Mesendoderm (in vitro differentiated cells): ENCODE measurements around the gene EFEMP2.

ENCODE experiments used
- DNase-seq: peaks from one replicate; pipeline ENCODE4 v3.0.0; 2013
- H2AK5ac ChIP-seq: 2 replicates; pipeline ENCODE4 v1.6.1; 2013; ENCODE audit warnings: low read length, inconsistent platforms
- H2BK120ac ChIP-seq: 2 replicates; pipeline ENCODE4 v1.6.1; 2013; ENCODE audit warnings: low read depth, mild to moderate bottlenecking, low read length, moderate library complexity, mixed read lengths
- H2BK15ac ChIP-seq: replicated peaks from 2 replicates; pipeline ENCODE4 v1.6.1; 2013; ENCODE audit warnings: low read depth, mild to moderate bottlenecking, moderate library complexity
- H2BK5ac ChIP-seq: 2 replicates; pipeline ENCODE4 v1.6.1; 2013; ENCODE audit warnings: low read length, inconsistent platforms
- H3K18ac ChIP-seq: 2 replicates; pipeline ENCODE4 v1.6.1; 2013; ENCODE audit warnings: mild to moderate bottlenecking, low read length, mixed read lengths
- H3K23ac ChIP-seq: one replicate; pipeline ENCODE4 v1.6.1; 2013; ENCODE audit warnings: low read length
- H3K27ac ChIP-seq: 2 replicates; pipeline ENCODE4 v1.5.1; 2013; ENCODE audit warnings: low read depth, mild to moderate bottlenecking, inconsistent platforms, low read length, moderate library complexity
- H3K27me3 ChIP-seq: 2 replicates; pipeline ENCODE4 v1.6.1; 2013; ENCODE audit warnings: low read length, control low read depth, mild to moderate bottlenecking, inconsistent platforms; ENCODE audit not compliant: insufficient read depth, poor library complexity
- H3K36me3 ChIP-seq: 2 replicates; pipeline ENCODE4 v1.6.1; 2013; ENCODE audit warnings: low read length, inconsistent platforms; ENCODE audit not compliant: control insufficient read depth, insufficient read depth
- H3K4ac ChIP-seq: one replicate; pipeline ENCODE4 v1.6.1; 2013; ENCODE audit warnings: low read depth, mild to moderate bottlenecking, low read length, moderate library complexity
- H3K4me1 ChIP-seq: 2 replicates; pipeline ENCODE4 v1.6.1; 2013; ENCODE audit warnings: low read depth, low read length, inconsistent platforms; ENCODE audit not compliant: control insufficient read depth
- H3K4me2 ChIP-seq: 2 replicates; pipeline ENCODE4 v1.6.1; 2013; ENCODE audit warnings: low read length
- H3K4me3 ChIP-seq: 2 replicates; pipeline ENCODE4 v1.5.1; 2013; ENCODE audit warnings: mild to moderate bottlenecking, low read length
- H3K56ac ChIP-seq: one replicate; pipeline ENCODE4 v1.6.1; 2013; ENCODE audit warnings: low read length
- H3K79me1 ChIP-seq: 2 replicates; pipeline ENCODE4 v1.6.1; 2013; ENCODE audit warnings: low read length, inconsistent platforms
- H3K79me2 ChIP-seq: 2 replicates; pipeline ENCODE4 v1.6.1; 2013; ENCODE audit warnings: mild to moderate bottlenecking, low read length; ENCODE audit not compliant: control insufficient read depth, insufficient read depth
- H3K9ac ChIP-seq: 2 replicates; pipeline ENCODE4 v1.6.1; 2013; ENCODE audit warnings: low read length, inconsistent platforms
- H4K5ac ChIP-seq: one replicate; pipeline ENCODE4 v1.6.1; 2013; ENCODE audit warnings: low read length
- H4K8ac ChIP-seq: one replicate; pipeline ENCODE4 v1.6.1; 2013; ENCODE audit warnings: low read depth, mild to moderate bottlenecking, control low read depth, low read length, moderate library complexity
- WGBS: extraction: QIAGEN DNeasy Blood & Tissue Kit; methylation state at CpG from one replicate; pipeline ENCODE4 v1.1.7; 2013; ENCODE audit warnings: low lambda C conversion rate, missing lambda C conversion rate; ENCODE audit not compliant: insufficient coverage; ENCODE audit errors: extremely low coverage; 5-methylcytosine and 5-hydroxymethylcytosine counted together

EFEMP2 gene

DNA sequence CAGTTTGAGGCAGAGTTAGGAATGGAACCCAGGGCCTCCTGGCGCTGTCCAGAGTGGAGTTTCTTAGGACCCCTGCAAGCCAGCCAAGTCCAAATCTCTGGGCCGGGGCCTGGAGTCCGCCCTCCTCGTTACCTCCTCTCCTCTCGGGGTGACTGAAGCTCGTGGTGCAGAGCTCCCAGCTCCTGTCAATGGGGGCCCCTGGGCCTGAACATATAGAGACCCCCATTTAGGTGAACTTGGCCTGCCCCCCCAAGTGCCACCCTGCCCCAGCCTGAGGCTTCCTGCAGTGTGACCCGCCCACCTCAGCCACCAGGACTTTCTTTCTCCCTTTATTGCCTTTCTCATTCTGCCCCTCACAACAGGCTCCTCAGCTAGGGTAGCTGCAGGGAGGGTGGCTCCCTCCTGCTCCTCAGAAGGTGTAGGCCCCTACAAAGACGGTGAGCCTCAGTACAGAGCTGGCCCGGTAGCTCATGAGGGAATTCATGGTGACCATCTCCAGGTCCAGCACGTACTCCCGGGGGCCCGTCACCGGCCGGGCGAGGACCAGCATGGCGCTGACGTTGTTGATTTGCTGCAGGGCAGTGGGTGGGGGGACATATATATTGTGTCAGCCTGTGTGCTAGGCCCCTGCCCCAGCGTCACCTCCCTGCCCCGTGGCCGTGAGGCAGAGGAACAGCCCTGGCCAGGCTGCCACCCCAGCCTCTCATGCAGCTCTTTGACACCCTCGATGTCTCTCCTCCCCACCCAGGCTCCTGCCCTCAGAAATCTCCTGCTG, 5.9 kb downstream of the EFEMP2 start:
- H3K4me2 ChIP-seq = no peak overlapping the region
- WGBS = no CpG with 5 or more reads among the region's 21 CpGs
- H3K36me3 ChIP-seq = peaks cover 10% of the 10 kb centered on the region
- H3K9ac ChIP-seq = no peak overlapping the region
- H2AK5ac ChIP-seq = no peak overlapping the region
- H3K27ac ChIP-seq = peak overlapping the region; percentile 14
- no peaks in the 10 kb centered on the region for H3K27me3 ChIP-seq
- H2BK120ac ChIP-seq = no peak overlapping the region
- H3K56ac ChIP-seq = peak overlapping the region; percentile 15
- H3K79me1 ChIP-seq = peaks cover 8% of the 10 kb centered on the region
- no peak overlapping the region for H3K4me3 ChIP-seq
- DNase-seq = no peak
- no peak overlapping the region for H3K18ac ChIP-seq
- no peak overlapping the region for H2BK15ac ChIP-seq
- no peaks in the 10 kb centered on the region for H3K4me1 ChIP-seq
- H4K5ac ChIP-seq = no peak overlapping the region
- H3K79me2 ChIP-seq = peaks cover 2% of the 10 kb centered on the region
- H3K4ac ChIP-seq = no peak overlapping the region
- H2BK5ac ChIP-seq = no peak overlapping the region
- H4K8ac ChIP-seq = no peak overlapping the region
- no peak overlapping the region for H3K23ac ChIP-seq

GRCh38 chr11:65865550-65866172, 6.9 kb downstream of the EFEMP2 start:
- H3K9ac ChIP-seq = no peak overlapping the region
- H3K4me1 ChIP-seq = no peaks in the 10 kb centered on the region
- H3K23ac ChIP-seq = no peak overlapping the region
- H3K27me3 ChIP-seq = no peaks in the 10 kb centered on the region
- H3K36me3 ChIP-seq = peaks cover 10% of the 10 kb centered on the region
- H2AK5ac ChIP-seq = no peak overlapping the region
- H3K4ac ChIP-seq = no peak overlapping the region
- no peak overlapping the region for H3K56ac ChIP-seq
- no peak overlapping the region for H3K18ac ChIP-seq
- no peak overlapping the region for H4K8ac ChIP-seq
- no peak overlapping the region for H2BK5ac ChIP-seq
- no peak overlapping the region for H3K4me3 ChIP-seq
- H3K4me2 ChIP-seq = no peak overlapping the region
- no peak overlapping the region for H2BK120ac ChIP-seq
- no peak overlapping the region for H3K27ac ChIP-seq
- H3K79me1 ChIP-seq = peaks cover 16% of the 10 kb centered on the region
- no CpG with 5 or more reads among the region's 9 CpGs for WGBS
- H2BK15ac ChIP-seq = no peak overlapping the region
- H4K5ac ChIP-seq = no peak overlapping the region
- peaks cover 9% of the 10 kb centered on the region for H3K79me2 ChIP-seq
- DNase-seq = no peak

GRCh38 chr11:65864706-65865471, 7.7 kb downstream of the EFEMP2 start:
- Histone ChIP-seq H3K79me2 (peaks cover 9% of the 10 kb centered on the region), H2BK15ac (no peak overlapping the region), H3K23ac (no peak overlapping the region), H3K36me3 (peaks cover 10% of the 10 kb centered on the region), H3K79me1 (peaks cover 16% of the 10 kb centered on the region), H3K4me1 (no peaks in the 10 kb centered on the region), H4K5ac (no peak overlapping the region), H3K27ac (no peak overlapping the region), H2BK5ac (no peak overlapping the region), H3K18ac (no peak overlapping the region), H3K4me3 (no peak overlapping the region), H3K27me3 (no peaks in the 10 kb centered on the region), H2AK5ac (no peak overlapping the region), H3K56ac (no peak overlapping the region), H3K4ac (no peak overlapping the region), H3K9ac (no peak overlapping the region), H3K4me2 (no peak overlapping the region), H4K8ac (no peak overlapping the region), H2BK120ac (no peak overlapping the region)
- no CpG with 5 or more reads among the region's 18 CpGs for WGBS
- no peak for DNase-seq

- no peak overlapping the region for H3K18ac ChIP-seq
- H3K56ac ChIP-seq = no peak overlapping the region
These were observed 8.5 kb downstream of the EFEMP2 start for GRCh38 chr11:65863889-65864705.

GRCh38 chr11:65862941-65863888, 9.4 kb downstream of the EFEMP2 start:
- H2AK5ac ChIP-seq = no peak overlapping the region
- WGBS = no CpG with 5 or more reads among the region's 24 CpGs
- peak overlapping the region; percentile 3 for H3K56ac ChIP-seq
- no peak overlapping the region for H3K23ac ChIP-seq
- peaks cover 9% of the 10 kb centered on the region for H3K79me2 ChIP-seq
- no peaks in the 10 kb centered on the region for H3K4me1 ChIP-seq
- no peak overlapping the region for H2BK15ac ChIP-seq
- no peak overlapping the region for H3K4me2 ChIP-seq
- H3K27me3 ChIP-seq = no peaks in the 10 kb centered on the region
- no peak overlapping the region for H3K9ac ChIP-seq
- H3K18ac ChIP-seq = no peak overlapping the region
- no peak overlapping the region for H4K5ac ChIP-seq
- H3K79me1 ChIP-seq = peaks cover 16% of the 10 kb centered on the region
- no peak overlapping the region for H4K8ac ChIP-seq
- no peak overlapping the region for H2BK120ac ChIP-seq
- no peak overlapping the region for H3K4ac ChIP-seq
- no peak for DNase-seq
- no peak overlapping the region for H2BK5ac ChIP-seq
- no peak overlapping the region for H3K27ac ChIP-seq
- H3K36me3 ChIP-seq = peaks cover 10% of the 10 kb centered on the region
- no peak overlapping the region for H3K4me3 ChIP-seq

More at GRCh38 chr11:65863889-65864705, 8.5 kb downstream of the EFEMP2 start:
- Histone ChIP-seq H3K9ac (no peak overlapping the region), H2AK5ac (no peak overlapping the region), H3K4me2 (no peak overlapping the region), H3K4me3 (no peak overlapping the region), H3K79me1 (peaks cover 16% of the 10 kb centered on the region), H3K4ac (no peak overlapping the region), H3K23ac (no peak overlapping the region), H4K8ac (no peak overlapping the region), H3K27ac (no peak overlapping the region), H3K36me3 (peaks cover 10% of the 10 kb centered on the region), H4K5ac (no peak overlapping the region), H2BK120ac (no peak overlapping the region), H2BK5ac (no peak overlapping the region), H3K79me2 (peaks cover 9% of the 10 kb centered on the region), H2BK15ac (no peak overlapping the region), H3K4me1 (no peaks in the 10 kb centered on the region), H3K27me3 (no peaks in the 10 kb centered on the region)
- no CpG with 5 or more reads among the region's 12 CpGs for WGBS
- DNase-seq = no peak
